Vagina (tissue), 2 donors: Measurements from ENCODE around the gene SVBP.

ENCODE experiments used
- CTCF ChIP-seq, 3 experiments: fragments of 450-650 bp in 2 of 3; fragments of 200-600 bp in 1 of 3; sonication (generic) in 1 of 3; IDR thresholded peaks; one replicate each; pipeline ENCODE4 v1.5.1; 2017 to 2019; ENCODE audit warnings: antibody characterized with exemption in 3 of 3, mild to moderate bottlenecking in 2 of 3, moderate library complexity in 2 of 3
- POLR2A ChIP-seq, 2 donors: fragments of 450-650 bp; IDR thresholded peaks; one replicate each; pipeline ENCODE4 v1.6.1; 2017; ENCODE audit warnings: antibody characterized with exemption in 2 of 2, mild to moderate bottlenecking in 2 of 2, moderate library complexity in 2 of 2

- no peak for TF ChIP-seq CTCF (IDR thresholded peaks at IDR 0.05)
- no peak for TF ChIP-seq POLR2A (IDR thresholded peaks at IDR 0.05)
These were observed 23.4 kb downstream of the SVBP start for GRCh38 chr1:42793824-42794223.
